Measurements from ENCODE around the gene CFAP61. TPM values are rescaled to one million over a fixed set of nuclear protein-coding genes. Genes with fewer than 3 reads are reported as not detected.
A peak's percentile ranks its signal among the peaks of the same experiment; 100 is the strongest.

CFAP61 gene
- total RNA-seq, 4 donors from 2014 or later: 17.1 to 94.8 (median 41.4) TPM

DNA sequence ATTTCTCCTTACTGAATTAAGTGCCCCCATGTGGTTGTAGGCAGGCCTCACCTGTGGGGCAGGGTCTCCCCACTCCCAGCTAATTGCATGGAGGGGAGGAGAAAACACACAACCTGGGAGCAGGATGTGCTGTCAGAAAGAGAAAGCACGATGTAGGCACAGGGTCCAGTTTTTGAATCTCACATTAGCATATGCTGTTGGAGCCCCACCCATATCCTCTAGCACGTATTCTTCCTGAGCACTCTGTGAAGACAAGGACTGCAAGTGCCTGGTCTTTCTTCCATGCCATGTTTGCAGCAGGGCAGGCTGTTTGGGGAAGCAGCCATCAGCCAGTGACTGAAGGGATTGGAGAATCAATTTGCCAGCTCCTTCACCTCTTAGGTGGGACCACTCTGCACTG is 108.2 kb downstream of the CFAP61 start:
- no peak overlapping the region for H3K4me3 ChIP-seq
- no peaks in the 10 kb centered on the region for H3K27me3 ChIP-seq
- H3K27ac ChIP-seq: no peak overlapping the region
- ATAC-seq: no peak
- no peaks in the 10 kb centered on the region for H3K9me3 ChIP-seq
- no peak for TF ChIP-seq CTCF (IDR thresholded peaks at IDR 0.05 in 4 of 5, conservative IDR thresholded peaks at IDR 0.05 in 1 of 5)
- no peak for TF ChIP-seq POLR2A (IDR thresholded peaks at IDR 0.05)
- in situ Hi-C loops (cut with MboI; ENCODE audit: low sequenced_read_pairs in 4 of 4) (no loop called here), intact Hi-C loops (cut with DNase I; ENCODE audit: low total_unique reads) (loop anchor here (5.0 kb wide), 1 partner anchor 37 kb away; no protein-coding TSS in a partner anchor)
- H3K4me1 ChIP-seq: no peaks in the 10 kb centered on the region
- peaks cover 0 to 7% of the 10 kb centered on the region in 2 donors for H3K36me3 ChIP-seq
- DNase-seq: no peak

DNA sequence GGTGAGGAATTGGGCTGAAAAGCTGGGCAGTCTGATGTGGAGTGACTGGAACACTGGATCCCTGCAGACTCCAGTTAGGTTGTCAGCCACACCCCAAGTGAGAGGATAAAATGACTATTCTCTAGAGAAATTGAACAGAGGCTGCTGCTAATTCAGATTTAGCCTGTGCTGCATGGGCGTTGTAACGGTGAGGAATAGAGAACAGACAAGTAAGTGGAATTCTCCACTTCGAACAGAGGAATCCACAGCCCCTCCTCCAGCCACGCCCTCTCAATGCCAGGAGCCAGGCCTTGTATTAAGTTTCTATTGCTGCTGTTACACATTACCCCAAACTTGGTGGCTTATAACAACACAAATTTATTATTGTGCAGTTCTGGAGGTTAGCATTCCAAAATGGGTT is 109.3 kb downstream of the CFAP61 start:
- no peak for DNase-seq
- intact Hi-C loops (cut with DNase I; ENCODE audit: low total_unique reads): loop anchor here (5.0 kb wide), 1 partner anchor 36 kb away; no protein-coding TSS in a partner anchor
- in situ Hi-C loops (cut with MboI; ENCODE audit: low sequenced_read_pairs in 4 of 4): no loop called here

DNA sequence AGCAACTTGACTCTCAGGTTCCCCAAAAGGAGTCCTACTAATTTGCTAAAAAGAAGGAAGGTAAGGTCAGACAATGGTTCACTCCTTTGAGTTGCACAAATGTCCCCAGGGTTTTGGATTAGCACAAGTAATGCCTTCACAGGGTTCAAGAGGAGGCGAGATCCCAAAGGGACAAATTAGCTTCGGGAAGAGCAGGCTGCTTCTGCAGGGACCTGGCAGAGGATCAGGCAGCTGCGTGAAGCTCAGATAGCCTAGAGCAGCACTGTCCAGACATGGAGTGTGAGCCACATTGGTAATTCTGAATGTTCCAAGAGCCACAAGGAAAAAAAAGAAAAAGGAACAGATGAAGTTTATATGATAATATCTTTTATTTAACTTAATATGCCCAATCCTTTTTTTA is 115.4 kb downstream of the CFAP61 start:
- peak overlapping the region in 1 of 4 donors; percentile 12 for H3K27ac ChIP-seq
- H3K9me3 ChIP-seq: no peaks in the 10 kb centered on the region
- TF ChIP-seq POLR2A (IDR thresholded peaks at IDR 0.05) (no peak), CTCF (IDR thresholded peaks at IDR 0.05 in 4 of 5, conservative IDR thresholded peaks at IDR 0.05 in 1 of 5) (no peak)
- intact Hi-C loops (cut with DNase I; ENCODE audit: low total_unique reads): no loop called here
- in situ Hi-C loops (cut with MboI; ENCODE audit: low sequenced_read_pairs in 4 of 4): no loop called here
- no peak overlapping the region for H3K4me3 ChIP-seq
- H3K36me3 ChIP-seq: peaks cover 0 to 36% of the 10 kb centered on the region in 2 donors
- DNase-seq (peak in 1 of 2 donors; percentile 27), ATAC-seq (peak; percentile 57 to 63)
- H3K4me1 ChIP-seq: no peaks in the 10 kb centered on the region
- no peaks in the 10 kb centered on the region for H3K27me3 ChIP-seq

More for the DNA sequence above, 109.3 kb downstream of the CFAP61 start:
- TF ChIP-seq CTCF (IDR thresholded peaks at IDR 0.05 in 4 of 5, conservative IDR thresholded peaks at IDR 0.05 in 1 of 5): no peak
- no peak overlapping the region for H3K4me3 ChIP-seq
- H3K36me3 ChIP-seq: peaks cover 0 to 7% of the 10 kb centered on the region in 2 donors
- no peak overlapping the region for H3K27ac ChIP-seq
- H3K4me1 ChIP-seq: no peaks in the 10 kb centered on the region
- H3K9me3 ChIP-seq: no peaks in the 10 kb centered on the region
- ATAC-seq: no peak
- H3K27me3 ChIP-seq: no peaks in the 10 kb centered on the region

- Histone ChIP-seq H3K27ac (no peak overlapping the region), H3K36me3 (peaks cover 0 to 36% of the 10 kb centered on the region in 2 donors), H3K4me1 (no peaks in the 10 kb centered on the region), H3K27me3 (no peaks in the 10 kb centered on the region), H3K4me3 (no peak overlapping the region), H3K9me3 (no peaks in the 10 kb centered on the region)
- TF ChIP-seq POLR2A (IDR thresholded peaks at IDR 0.05): no peak
- TF ChIP-seq CTCF (IDR thresholded peaks at IDR 0.05 in 4 of 5, conservative IDR thresholded peaks at IDR 0.05 in 1 of 5): no peak
- no peak for DNase-seq
- in situ Hi-C loops (cut with MboI; ENCODE audit: low sequenced_read_pairs in 4 of 4) (no loop called here), intact Hi-C loops (cut with DNase I; ENCODE audit: low total_unique reads) (no loop called here)
- ATAC-seq: no peak
These were observed 120.9 kb downstream of the CFAP61 start for GRCh38 chr20:20173254-20173653.
